Psoas muscle (tissue), 8 donors: ENCODE data around the gene WDPCP. TPM values are rescaled to one million over a fixed set of nuclear protein-coding genes. Genes with fewer than 3 reads are reported as not detected.

Experiments used
- ATAC-seq, 4 donors: fragments of 200-7000 bp; cut with Tn5 transposase; one replicate each; pipeline ENCODE4 v1.9.1; 2020; ENCODE audit warnings: moderate library complexity in 3 of 4, mild to moderate bottlenecking in 2 of 4
- DNase-seq, 2 donors: peaks; one replicate each; pipeline ENCODE4 v3.0.0-alpha.2; 2020
- H3K27ac ChIP-seq: fragments of 200-600 bp; one replicate; pipeline ENCODE4 v1.8.0; 2022
- H3K27me3 ChIP-seq, 3 donors: fragments of 200-600 bp in 1 of 3; one replicate each; pipeline versions ENCODE4 v1.6.1 to v1.8.0; 2013 to 2022; ENCODE audit warnings: low read length in 2 of 3, mild to moderate bottlenecking in 2 of 3, moderate library complexity in 1 of 3; ENCODE audit not compliant: insufficient read depth in 3 of 3
- H3K36me3 ChIP-seq, 2 donors: fragments of 200-600 bp in 1 of 2; one replicate each; pipeline versions ENCODE4 v1.6.1 to v1.8.0; 2013 to 2022; ENCODE audit warnings: low read depth in 1 of 2, mild to moderate bottlenecking in 1 of 2, moderate library complexity in 1 of 2; ENCODE audit not compliant: insufficient read depth in 1 of 2
- H3K4me1 ChIP-seq: fragments of 200-600 bp; one replicate; pipeline ENCODE4 v1.8.0; 2022
- H3K4me3 ChIP-seq: fragments of 200-600 bp; one replicate; pipeline ENCODE4 v1.8.0; 2022; ENCODE audit warnings: mild to moderate bottlenecking
- H3K9me3 ChIP-seq: fragments of 200-600 bp; one replicate; pipeline ENCODE4 v1.8.0; 2022
- CTCF ChIP-seq: fragments of 200-600 bp; IDR thresholded peaks from one replicate; pipeline ENCODE4 v1.8.0; 2022; ENCODE audit warnings: antibody characterized with exemption
- WGBS, 3 donors: extraction: QIAGEN DNeasy Blood & Tissue Kit; methylation state at CpG; one replicate each; pipeline versions ENCODE4 v1.1.6 to v1.1.7; 2013; 5-methylcytosine and 5-hydroxymethylcytosine counted together
- intact Hi-C, 2 donors: fragments of 100-400 bp; cut with DNase I; formaldehyde crosslinking; loops; one replicate each; pipeline versions ENCODE4 v1.11.0 to v1.14.2; 2022
- polyA plus RNA-seq, 3 donors: library from polyadenylated mRNA; stranded (reverse); fragments of 200-250 nt; gene quantifications; one replicate each; pipeline ENCODE4 v1.2.3, GENCODE V29; 2013
- total RNA-seq, 4 donors: library from RNA; stranded (reverse); fragmentation: NEBNext Ultra II Directional in 2 of 4; extraction: Animal tissue kit (Norgen Biotek cat#: 25700) in 2 of 4; gene quantifications; one replicate each; pipeline versions ENCODE4 v1.2.1 to v1.2.4, GENCODE V29; 2021 to 2023
- donor health status: healthy with polysubstance abuse.
- donor health status: DM: no; HTN: no; CAD: no; lungs with moderate emphysema.
- donor health status: Bipolar disorder and iron deficiency.
- donor health status: healthy.
- donor health status: DM: yes; HTN: yes; CAD: no.
- donor health status: DM: no; HTN: no; CAD: no.
- donor health status: DM: no; HTN: no; CAD: no.
- donor health status: DM: yes; HTN: yes; CAD: no.

WDPCP gene
- total and polyA plus RNA-seq, 7 donors = 1.7 to 17.2 (median 4.4) TPM

- Histone ChIP-seq H3K9me3 (peaks cover 14% of the 10 kb centered on the region), H3K4me1 (no peaks in the 10 kb centered on the region), H3K4me3 (no peak overlapping the region), H3K27me3 (no peaks in the 10 kb centered on the region), H3K27ac (no peak overlapping the region), H3K36me3 (no peaks in the 10 kb centered on the region)
- intact Hi-C loops = no loop called here
- TF ChIP-seq CTCF = no peak
- DNase-seq (no peak), ATAC-seq (no peak)
- 91 to 100% (median 94%) methylated on average over 1 of the region's 1 CpG for WGBS, 3 donors
These were observed 67.5 kb downstream of the WDPCP start for GRCh38 chr2:63520793-63521192.

GRCh38 chr2:63514781-63515180 is 73.5 kb downstream of the WDPCP start:
- Histone ChIP-seq H3K4me1 (peaks cover 4% of the 10 kb centered on the region), H3K4me3 (no peak overlapping the region), H3K27ac (no peak overlapping the region), H3K36me3 (no peaks in the 10 kb centered on the region), H3K27me3 (no peaks in the 10 kb centered on the region), H3K9me3 (no peaks in the 10 kb centered on the region)
- TF ChIP-seq CTCF = no peak
- intact Hi-C loops = no loop called here
- DNase-seq (no peak), ATAC-seq (peak in 3 of 4 donors; percentile 37 to 66 (median 64))

GRCh38 chr2:63514237-63514716 is 74.0 kb downstream of the WDPCP start:
- Histone ChIP-seq H3K27me3 (no peaks in the 10 kb centered on the region), H3K9me3 (no peaks in the 10 kb centered on the region), H3K36me3 (no peaks in the 10 kb centered on the region), H3K4me1 (peaks cover 4% of the 10 kb centered on the region), H3K27ac (no peak overlapping the region), H3K4me3 (no peak overlapping the region)
- TF ChIP-seq CTCF = no peak
- no peak for ATAC-seq
- 31 to 41% (median 35%) methylated on average over 2 of the region's 2 CpGs for WGBS, 3 donors
- intact Hi-C loops = no loop called here
- DNase-seq = no peak

- H3K27ac ChIP-seq = no peak overlapping the region
- no peaks in the 10 kb centered on the region for H3K9me3 ChIP-seq
- ATAC-seq (no peak), DNase-seq (no peak)
- H3K36me3 ChIP-seq = no peaks in the 10 kb centered on the region
- WGBS, 3 donors = 87 to 92% (median 90%) methylated on average over 2 of the region's 2 CpGs
- H3K4me1 ChIP-seq = peaks cover 7% of the 10 kb centered on the region
- H3K4me3 ChIP-seq = no peak overlapping the region
- intact Hi-C loops = no loop called here
- no peak for TF ChIP-seq CTCF
- H3K27me3 ChIP-seq = no peaks in the 10 kb centered on the region
These were observed 82.0 kb downstream of the WDPCP start for GRCh38 chr2:63506320-63506719.

GRCh38 chr2:63503818-63504217 is 84.5 kb downstream of the WDPCP start:
- WGBS, 3 donors = 27 to 73% (median 33%) methylated on average over 1 of the region's 1 CpG
- no peaks in the 10 kb centered on the region for H3K27me3 ChIP-seq
- H3K27ac ChIP-seq = no peak overlapping the region
- intact Hi-C loops = no loop called here
- no peaks in the 10 kb centered on the region for H3K9me3 ChIP-seq
- DNase-seq = no peak
- no peak for ATAC-seq
- no peak overlapping the region for H3K4me3 ChIP-seq
- no peaks in the 10 kb centered on the region for H3K36me3 ChIP-seq
- no peak for TF ChIP-seq CTCF
- peaks cover 7% of the 10 kb centered on the region for H3K4me1 ChIP-seq
